Breast epithelium (tissue), 3 donors: ENCODE data around the gene SYN1.

Experiments used
- CTCF ChIP-seq, 3 donors: fragments of 450-650 bp; IDR thresholded peaks; one replicate each; pipeline ENCODE4 v1.5.1; 2016 to 2017; ENCODE audit warnings: antibody characterized with exemption in 3 of 3, mild to moderate bottlenecking in 3 of 3, moderate library complexity in 3 of 3
- POLR2A ChIP-seq: fragments of 450-650 bp; IDR thresholded peaks from one replicate; pipeline ENCODE4 v1.6.1; 2016; ENCODE audit warnings: antibody characterized with exemption, mild to moderate bottlenecking, moderate library complexity

GRCh38 chrX:47577901-47578300, 41.8 kb downstream of the SYN1 start:
- TF ChIP-seq CTCF (IDR thresholded peaks at IDR 0.05) (no peak), POLR2A (no peak)
